C1 segment of cervical spinal cord (tissue), 14 donors: ENCODE data around the gene TMEM42.

Source experiments
- DNase-seq, 14 donors: peaks; one replicate each; lab custom pipeline; 2025; lab: John Stamatoyannopoulos, UW

The TMEM42 gene

GRCh38 chr3:44874308-44874707, 12.6 kb downstream of the TMEM42 start, which contains the start of gene TGM4:
TSS of gene TGM4 (plus strand) at chr3:44874608. CDS start at chr3:44874679, 71 bp downstream.
- no peak for DNase-seq

- DNase-seq = no peak
These were observed 13.9 kb downstream of the TMEM42 start for GRCh38 chr3:44875596-44875995.

- no peak for DNase-seq
These were observed 15.6 kb downstream of the TMEM42 start for GRCh38 chr3:44877333-44877732.

GRCh38 chr3:44880284-44880683, 18.6 kb downstream of the TMEM42 start:
- no peak for DNase-seq

- no peak for DNase-seq
These were observed 21.7 kb downstream of the TMEM42 start for GRCh38 chr3:44883213-44883955.

- DNase-seq = no peak
These were observed 22.3 kb downstream of the TMEM42 start for GRCh38 chr3:44883999-44884431.

GRCh38 chr3:44885618-44886017, 23.9 kb downstream of the TMEM42 start:
- DNase-seq = no peak

GRCh38 chr3:44886561-44886960, 24.8 kb downstream of the TMEM42 start:
- no peak for DNase-seq

- no peak for DNase-seq
These were observed 25.4 kb downstream of the TMEM42 start for GRCh38 chr3:44887101-44887500.

- no peak for DNase-seq
These were observed 28.5 kb downstream of the TMEM42 start for GRCh38 chr3:44890258-44890657.

GRCh38 chr3:44890852-44891251, 29.1 kb downstream of the TMEM42 start:
- DNase-seq = no peak

- DNase-seq = no peak
These were observed 31.0 kb downstream of the TMEM42 start for GRCh38 chr3:44892689-44893088.

GRCh38 chr3:44893097-44893496, 31.4 kb downstream of the TMEM42 start:
- DNase-seq = no peak

GRCh38 chr3:44894485-44894884, 32.8 kb downstream of the TMEM42 start:
- no peak for DNase-seq

GRCh38 chr3:44896440-44896839, 34.7 kb downstream of the TMEM42 start:
- DNase-seq = no peak

GRCh38 chr3:44899683-44900367, 38.1 kb downstream of the TMEM42 start:
- DNase-seq = no peak

GRCh38 chr3:44902628-44903027, 40.9 kb downstream of the TMEM42 start:
- DNase-seq = no peak

- DNase-seq = no peak
These were observed 41.6 kb downstream of the TMEM42 start for GRCh38 chr3:44903314-44903713.

GRCh38 chr3:44903751-44904150, 42.0 kb downstream of the TMEM42 start:
- no peak for DNase-seq

GRCh38 chr3:44905446-44906157, 43.9 kb downstream of the TMEM42 start:
- no peak for DNase-seq

- no peak for DNase-seq
These were observed 45.3 kb downstream of the TMEM42 start for GRCh38 chr3:44906997-44907396.

GRCh38 chr3:44907612-44908011, 45.9 kb downstream of the TMEM42 start:
- no peak for DNase-seq
